Smooth muscle cell (in vitro differentiated cells): Measurements from ENCODE around the gene NFIC. TPM values are rescaled to one million over a fixed set of nuclear protein-coding genes. Genes with fewer than 3 reads are reported as not detected.

Experiments
- DNase-seq: peaks from one replicate; lab custom pipeline; 2025; ENCODE audit not compliant: unreplicated experiment; lab: John Stamatoyannopoulos, UW
- H2AFZ ChIP-seq: fragments of 200-600 bp; sonication (generic); 2 replicates; pipeline ENCODE4 v1.6.0; 2016; ENCODE audit warnings: antibody characterized with exemption, low read depth, mild to moderate bottlenecking
- H3F3A ChIP-seq: fragments of 200-600 bp; sonication (generic); 2 replicates; pipeline ENCODE4 v1.6.0; 2017; ENCODE audit warnings: antibody characterized with exemption, low read depth
- H3K27ac ChIP-seq: fragments of 200-600 bp; sonication (generic); 2 replicates; pipeline ENCODE4 v1.5.1; 2016; ENCODE audit warnings: low read depth, mild to moderate bottlenecking
- H3K27me3 ChIP-seq: fragments of 200-600 bp; sonication (generic); 2 replicates; pipeline ENCODE4 v1.6.1; 2016; ENCODE audit warnings: low read depth, mild to moderate bottlenecking
- H3K36me3 ChIP-seq: fragments of 200-600 bp; sonication (generic); 2 replicates; pipeline ENCODE4 v1.5.1; 2016; ENCODE audit warnings: low read depth
- H3K4me1 ChIP-seq: fragments of 200-600 bp; sonication (generic); 2 replicates; pipeline ENCODE4 v1.5.1; 2016; ENCODE audit warnings: low read depth
- H3K4me2 ChIP-seq: fragments of 200-600 bp; sonication (generic); 2 replicates; pipeline ENCODE4 v1.6.0; 2016; ENCODE audit warnings: mild to moderate bottlenecking
- H3K4me3 ChIP-seq: fragments of 200-600 bp; sonication (generic); 2 replicates; pipeline ENCODE4 v1.5.1; 2016; ENCODE audit warnings: mild to moderate bottlenecking
- H3K79me2 ChIP-seq: fragments of 200-600 bp; sonication (generic); 2 replicates; pipeline ENCODE4 v1.6.0; 2016; ENCODE audit warnings: low read depth, mild to moderate bottlenecking
- H3K9ac ChIP-seq: fragments of 200-600 bp; sonication (generic); 2 replicates; pipeline ENCODE4 v1.6.0; 2016; ENCODE audit warnings: low read depth
- H3K9me3 ChIP-seq: fragments of 200-600 bp; sonication (generic); replicated peaks from 2 replicates; pipeline ENCODE4 v1.5.1; 2016; ENCODE audit warnings: low read depth
- H4K20me1 ChIP-seq: fragments of 200-600 bp; sonication (generic); 2 replicates; pipeline ENCODE4 v1.6.0; 2016; ENCODE audit warnings: low read depth
- WGBS: methylation state at CpG from one replicate; pipeline ENCODE4 v1.1.7; 2016; ENCODE audit warnings: low lambda C conversion rate; 5-methylcytosine and 5-hydroxymethylcytosine counted together
- polyA plus RNA-seq: library from polyadenylated mRNA; unstranded; fragments of >200 nt; fragmentation: Nextera tagmentation; extraction: Ambion mirVana; gene quantifications from 2 replicates; pipeline ENCODE4 v1.2.1, GENCODE V29; 2016
- total RNA-seq: library from RNA; depleted of rRNA; stranded (reverse); fragments of >200 nt; gene quantifications from 2 replicates; pipeline ENCODE4 v1.2.3, GENCODE V29; 2014
- TF ChIP-seq, protein P1 (sequence below): fragments of 200-600 bp; sonication (generic); IDR thresholded peaks from 2 replicates; pipeline ENCODE4 v1.5.1; 2017; ENCODE audit warnings: borderline replicate concordance, mild to moderate bottlenecking, antibody characterized with exemption; ENCODE audit not compliant: insufficient read depth, poor library complexity, severe bottlenecking

Gene NFIC
- total RNA-seq (7.9 and 8.6 TPM in 2 replicates), polyA plus RNA-seq (33.2 and 36.2 TPM in 2 replicates)

GRCh38 chr19:3365836-3366752 lies at the start of gene NFIC:
NFIC (plus strand) TSS chr19:3366583; CDS start chr19:3366637, 54 bp downstream.
- Histone ChIP-seq H3K9me3 (no peaks in the 10 kb centered on the region), H3K36me3 (no peaks in the 10 kb centered on the region), H3K9ac (peak within 1 kb of the TSS; percentile 64), H3K4me2 (peak within 1 kb of the TSS; percentile 98), H3K79me2 (peaks cover 9% of the 10 kb centered on the region), H3K4me1 (peaks cover 15% of the 10 kb centered on the region), H3K27me3 (peaks cover 47% of the 10 kb centered on the region), H3F3A (peaks cover 17% of the 10 kb centered on the region), H3K4me3 (peak within 1 kb of the TSS; percentile 75), H3K27ac (peak within 1 kb of the TSS; percentile 38), H2AFZ (peak within 1 kb of the TSS; percentile 63), H4K20me1 (peaks cover 55% of the 10 kb centered on the region)
- WGBS = 2% methylated on average over 12 of the region's 64 CpGs
- TF ChIP-seq, protein P1, sequence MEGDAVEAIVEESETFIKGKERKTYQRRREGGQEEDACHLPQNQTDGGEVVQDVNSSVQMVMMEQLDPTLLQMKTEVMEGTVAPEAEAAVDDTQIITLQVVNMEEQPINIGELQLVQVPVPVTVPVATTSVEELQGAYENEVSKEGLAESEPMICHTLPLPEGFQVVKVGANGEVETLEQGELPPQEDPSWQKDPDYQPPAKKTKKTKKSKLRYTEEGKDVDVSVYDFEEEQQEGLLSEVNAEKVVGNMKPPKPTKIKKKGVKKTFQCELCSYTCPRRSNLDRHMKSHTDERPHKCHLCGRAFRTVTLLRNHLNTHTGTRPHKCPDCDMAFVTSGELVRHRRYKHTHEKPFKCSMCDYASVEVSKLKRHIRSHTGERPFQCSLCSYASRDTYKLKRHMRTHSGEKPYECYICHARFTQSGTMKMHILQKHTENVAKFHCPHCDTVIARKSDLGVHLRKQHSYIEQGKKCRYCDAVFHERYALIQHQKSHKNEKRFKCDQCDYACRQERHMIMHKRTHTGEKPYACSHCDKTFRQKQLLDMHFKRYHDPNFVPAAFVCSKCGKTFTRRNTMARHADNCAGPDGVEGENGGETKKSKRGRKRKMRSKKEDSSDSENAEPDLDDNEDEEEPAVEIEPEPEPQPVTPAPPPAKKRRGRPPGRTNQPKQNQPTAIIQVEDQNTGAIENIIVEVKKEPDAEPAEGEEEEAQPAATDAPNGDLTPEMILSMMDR = no peak
- peak; percentile 63 for DNase-seq

GRCh38 chr19:3316659-3317207 lies 49.6 kb upstream of the NFIC start:
- no peaks in the 10 kb centered on the region for H4K20me1 ChIP-seq
- DNase-seq = no peak
- H3K36me3 ChIP-seq = no peaks in the 10 kb centered on the region
- H3F3A ChIP-seq = no peaks in the 10 kb centered on the region
- H3K9me3 ChIP-seq = no peaks in the 10 kb centered on the region
- WGBS = 84% methylated on average over 5 of the region's 5 CpGs
- TF ChIP-seq, protein P1 = no peak
- H3K27ac ChIP-seq = no peak overlapping the region
- no peaks in the 10 kb centered on the region for H3K4me1 ChIP-seq
- no peaks in the 10 kb centered on the region for H3K79me2 ChIP-seq
- no peak overlapping the region for H3K4me2 ChIP-seq
- no peak overlapping the region for H3K4me3 ChIP-seq
- H2AFZ ChIP-seq = no peak overlapping the region
- no peaks in the 10 kb centered on the region for H3K27me3 ChIP-seq
- no peak overlapping the region for H3K9ac ChIP-seq

DNA sequence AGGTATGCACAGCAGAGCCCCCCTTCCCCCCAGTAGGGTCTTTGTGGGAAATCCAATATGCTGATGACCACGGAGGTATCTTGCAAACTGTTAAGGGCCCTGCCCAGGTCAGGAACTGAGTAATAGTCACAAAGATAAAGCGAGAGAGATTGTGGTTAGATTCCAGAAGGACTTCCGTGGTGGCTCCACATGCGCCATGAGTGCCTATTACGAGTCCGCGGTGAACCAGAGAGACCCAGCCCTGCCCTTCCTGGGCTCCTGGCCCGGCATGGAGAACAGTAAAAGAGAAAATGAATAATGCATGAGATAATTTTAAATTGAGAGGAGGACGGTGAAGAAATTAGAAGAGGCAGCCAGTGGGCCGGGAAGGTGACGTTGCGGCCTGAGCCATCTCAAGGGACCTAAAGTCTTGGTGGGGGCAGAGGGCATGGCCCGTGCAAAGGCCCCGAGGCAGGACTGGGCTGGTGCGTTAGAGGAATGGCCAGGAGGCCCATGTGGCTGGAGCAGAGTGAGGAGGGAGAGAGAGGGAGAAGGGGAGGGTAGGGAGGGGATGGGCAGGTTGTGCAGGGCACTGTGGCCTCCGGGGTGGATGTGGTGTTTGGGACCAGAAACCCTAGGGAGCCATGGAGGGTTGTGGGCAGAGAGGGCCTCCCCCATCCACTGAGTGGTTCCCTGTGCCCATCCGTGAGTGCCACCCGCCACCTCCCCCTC lies 46.6 kb upstream of the NFIC start:
- DNase-seq = no peak
- Histone ChIP-seq H3K9ac (no peak overlapping the region), H3F3A (no peaks in the 10 kb centered on the region), H3K4me1 (no peaks in the 10 kb centered on the region), H2AFZ (no peak overlapping the region), H3K9me3 (no peaks in the 10 kb centered on the region), H3K27me3 (no peaks in the 10 kb centered on the region), H3K79me2 (no peaks in the 10 kb centered on the region), H4K20me1 (no peaks in the 10 kb centered on the region), H3K36me3 (no peaks in the 10 kb centered on the region), H3K4me3 (no peak overlapping the region), H3K4me2 (no peak overlapping the region), H3K27ac (no peak overlapping the region)
- WGBS = 74% methylated on average over 18 of the region's 18 CpGs
- TF ChIP-seq, protein P1 = no peak
